HepG2 (cell line): ENCODE measurements around the gene UBA6. TPM values are rescaled to one million over a fixed set of nuclear protein-coding genes. Genes with fewer than 3 reads are reported as not detected.

Experiments
- ATAC-seq: fragments of 200-7000 bp; cut with Tn5 transposase; 3 replicates; pipeline ENCODE4 v1.9.1; 2020; ENCODE audit warnings: mild to moderate bottlenecking, moderate library complexity
- BruUV-seq: library from RNA; stranded (reverse); fragments of 400-500 nt; replicated peaks from 2 replicates; lab custom pipeline; 2021; lab: Mats Ljungman, UMichigan
- CTCF ChIA-PET: fragments of 300-600 bp; formaldehyde crosslinking; extraction: SDS; loops from one replicate; lab custom pipeline; 2021; ENCODE audit warnings: low total read pairs, inconsistent platforms, low intra/inter-chr PET ratio; lab: Yijun Ruan, JAX
- POLR2A ChIA-PET: fragments of 350-600 bp; sonication (Branson Sonifier 250); formaldehyde crosslinking; loops from one replicate; lab custom pipeline; 2020; ENCODE audit warnings: antibody characterized with exemption, inconsistent platforms; lab: Yijun Ruan, JAX
- DNase-seq: peaks from one replicate; pipeline ENCODE4 v3.0.0-alpha.2; 2015; ENCODE audit warnings: low spot score
- FAIRE-seq: peaks from 3 replicates; lab custom pipeline; 2011; peaks lifted over from hg19 to GRCh38; lab: Jason Lieb, UNC
- H2AFZ ChIP-seq: one replicate; pipeline ENCODE4 v1.6.1; 2011; ENCODE audit warnings: low read length, inconsistent platforms
- H3K27ac ChIP-seq: fragments of 300-600 bp; 3 replicates; pipeline ENCODE4 v1.8.0; 2011; ENCODE audit warnings: mixed run types, mild to moderate bottlenecking, mixed read lengths, low read length, inconsistent platforms; ENCODE audit not compliant: insufficient read depth; ENCODE audit errors: extremely low read length
- H3K27me3 ChIP-seq, 2 experiments: fragments of 200-600 bp in 1 of 2; 2 replicates in 1 of 2; 3 replicates in 1 of 2; pipeline versions ENCODE4 v1.6.0 to v1.8.0; 2011; ENCODE audit warnings: low read length in 2 of 2, mild to moderate bottlenecking in 2 of 2, moderate library complexity in 2 of 2, inconsistent platforms in 1 of 2; ENCODE audit not compliant: insufficient read depth in 2 of 2, control insufficient read depth in 1 of 2
- H3K36me3 ChIP-seq, 2 experiments: fragments of 200-600 bp in 1 of 2; replicated peaks in 1 of 2; 2 replicates in 1 of 2; 3 replicates in 1 of 2; pipeline versions ENCODE4 v1.5.1 to v1.8.0; 2011; ENCODE audit warnings: low read length in 2 of 2, inconsistent platforms in 1 of 2; ENCODE audit not compliant: insufficient read depth in 2 of 2, control insufficient read depth in 1 of 2
- H3K4me1 ChIP-seq: 2 replicates; pipeline ENCODE4 v1.5.1; 2012; ENCODE audit warnings: low read length, inconsistent platforms; ENCODE audit not compliant: insufficient read depth
- H3K4me2 ChIP-seq: 2 replicates; pipeline ENCODE4 v1.6.0; 2011; ENCODE audit warnings: low read depth, low read length, inconsistent platforms
- H3K4me3 ChIP-seq, 3 experiments: fragments of 200-600 bp in 1 of 3; sonication (generic), shearing (Covaris generic) in 1 of 3; replicated peaks in 1 of 3; 2 replicates each; pipeline ENCODE4 v1.5.1; 2011 to 2016; ENCODE audit warnings: low read length in 3 of 3, inconsistent platforms in 2 of 3, low read depth in 2 of 3, mild to moderate bottlenecking in 2 of 3, control low read depth in 1 of 3, mixed read lengths in 1 of 3; ENCODE audit not compliant: insufficient read depth in 1 of 3
- H3K79me2 ChIP-seq: one replicate; pipeline ENCODE4 v1.6.1; 2011; ENCODE audit warnings: low read length, inconsistent platforms; ENCODE audit not compliant: insufficient read depth
- H3K9ac ChIP-seq: 2 replicates; pipeline ENCODE4 v1.6.0; 2011; ENCODE audit warnings: mild to moderate bottlenecking, low read depth, low read length, inconsistent platforms; ENCODE audit not compliant: insufficient read depth
- H3K9me3 ChIP-seq: 2 replicates; pipeline ENCODE4 v1.5.1; 2012; ENCODE audit warnings: mild to moderate bottlenecking, low read length
- H4K20me1 ChIP-seq: 2 replicates; pipeline ENCODE4 v1.6.0; 2011; ENCODE audit warnings: inconsistent platforms, mild to moderate bottlenecking, low read length, moderate library complexity; ENCODE audit not compliant: insufficient read depth
- BORCS8-MEF2B ChIP-seq: sonication (generic); formaldehyde crosslinking; IDR thresholded peaks from 2 replicates; pipeline ENCODE4 v1.8.0; 2022; ENCODE audit warnings: mild to moderate bottlenecking, missing genetic modification reagents
- GATAD2A ChIP-seq: IDR thresholded peaks from 2 replicates; pipeline ENCODE4 v1.6.1; 2016
- HMG20B ChIP-seq: conservative IDR thresholded peaks from 2 replicates; pipeline ENCODE4 v1.6.1; 2016; ENCODE audit warnings: missing genetic modification reagents, missing compliant biosample characterization
- NFKB2 ChIP-seq: sonication (generic); formaldehyde crosslinking; IDR thresholded peaks from 2 replicates; pipeline ENCODE4 v1.4.0; 2020; ENCODE audit warnings: missing genetic modification reagents, borderline replicate concordance
- NPAS2 ChIP-seq: sonication (generic); formaldehyde crosslinking; IDR thresholded peaks from 2 replicates; pipeline ENCODE4 v1.8.0; 2022; ENCODE audit warnings: mild to moderate bottlenecking, missing genetic modification reagents, borderline replicate concordance
- PHF5A ChIP-seq: IDR thresholded peaks from one replicate; pipeline ENCODE4 v1.6.1; 2018; ENCODE audit warnings: low read depth, missing genetic modification reagents; ENCODE audit not compliant: unreplicated experiment
- POLR2AphosphoS5 ChIP-seq: IDR thresholded peaks from 2 replicates; pipeline ENCODE4 v1.6.1; 2012; ENCODE audit warnings: low read depth, low read length
- ZBTB10 ChIP-seq: sonication (generic); formaldehyde crosslinking; IDR thresholded peaks from 2 replicates; pipeline ENCODE4 v1.4.0; 2020; ENCODE audit warnings: missing genetic modification reagents, borderline replicate concordance
- ZBTB4 ChIP-seq: sonication (generic); formaldehyde crosslinking; IDR thresholded peaks from 2 replicates; pipeline ENCODE4 v1.4.0; 2020; ENCODE audit warnings: missing genetic modification reagents, mild to moderate bottlenecking, borderline replicate concordance
- ZNF207 ChIP-seq: fragments of 450-650 bp; IDR thresholded peaks from 2 replicates; pipeline ENCODE4 v1.6.1; 2016; ENCODE audit warnings: antibody characterized with exemption, borderline replicate concordance
- ZNF792 ChIP-seq: IDR thresholded peaks from 2 replicates; pipeline ENCODE4 v1.6.1; 2016
- WGBS: methylation state at CpG from one replicate; pipeline ENCODE4 v1.1.6; 2017; ENCODE audit warnings: low lambda C conversion rate; 5-methylcytosine and 5-hydroxymethylcytosine counted together
- in situ Hi-C: cut with HindIII; loops from 2 replicates; pipeline ENCODE4 v1.10.0; 2017; ENCODE audit warnings: low pct_unique_long_range_greater_than_20kb; ENCODE audit not compliant: extremely low pct_ligation_motif_present
- intact Hi-C: fragments of 100-400 bp; cut with micrococcal nuclease; formaldehyde crosslinking; loops from one replicate; pipeline ENCODE4 v1.10.0; 2022; ENCODE audit not compliant: unreplicated experiment
- polyA plus RNA-seq, 8 experiments: library from polyadenylated mRNA; depleted of rRNA in 3 of 8; stranded (reverse) in 7 of 8; unstranded in 1 of 8; fragments of >200 nt; fragmentation: Illumina TruSeq in 4 of 8; extraction: Trizol in 4 of 8; gene quantifications; 2 replicates each; pipeline versions ENCODE4 v1.2.1 to v1.2.3, GENCODE V29; 2011 to 2016; ENCODE audit warnings: low read depth in 4 of 8, missing spikeins in 1 of 8, mixed read lengths in 1 of 8; ENCODE audit not compliant: insufficient read depth in 1 of 8
- total RNA-seq, 5 experiments: library from RNA; depleted of rRNA; stranded (reverse); fragments of >200 nt; fragmentation: Illumina TruSeq; extraction: Trizol; gene quantifications; 2 replicates each; pipeline ENCODE4 v1.2.3, GENCODE V29; 2016; ENCODE audit warnings: low read depth in 1 of 5

UBA6 gene
- total and polyA plus RNA-seq, 2 of the 13 experiments (the other 11 are each of a cell fraction or from before 2014, with no cell fraction given) = 33.3 to 75.4 TPM

- H3K9ac ChIP-seq = no peak overlapping the region
- DNase-seq (no peak), FAIRE-seq (no peak), ATAC-seq (no peak)
- no peaks in the 10 kb centered on the region for H3K27me3 ChIP-seq
- no peaks in the 10 kb centered on the region for H3K79me2 ChIP-seq
- peaks cover 4 to 23% of the 10 kb centered on the region in 2 experiments; a peak in 3 of 5 replicates for H3K36me3 ChIP-seq
- H4K20me1 ChIP-seq = no peaks in the 10 kb centered on the region; the same call in 1 of the 2 replicates
- no peak overlapping the region for H3K4me3 ChIP-seq
- intact Hi-C loops = no loop called here
- H3K4me1 ChIP-seq = no peaks in the 10 kb centered on the region
- no peak for TF ChIP-seq ZNF792 (CRISPR knock-in tag)
- TF ChIP-seq HMG20B = no peak
- no peak for TF ChIP-seq GATAD2A
- TF ChIP-seq ZBTB4 (CRISPR knock-in tag) = no peak
- TF ChIP-seq POLR2AphosphoS5 = no peak
- TF ChIP-seq, all 625 proteins: peak for 0
- Histone ChIP-seq H2AFZ (no peak overlapping the region), H3K4me2 (no peak overlapping the region), H3K27ac (no peak overlapping the region), H3K9me3 (no peaks in the 10 kb centered on the region)
- in situ Hi-C loops = no loop called here
- no TSS peak for BruUV-seq
- POLR2A ChIA-PET = no interaction called here
- CTCF ChIA-PET = no interaction called here
Measured at GRCh38 chr4:67651536-67651935, 49.4 kb downstream of the UBA6 start.

GRCh38 chr4:67638136-67638535, 62.8 kb downstream of the UBA6 start:
- FAIRE-seq = no peak
- Histone ChIP-seq H3K4me2 (no peak overlapping the region), H3K36me3 (peaks cover 8 to 44% of the 10 kb centered on the region in 2 experiments), H3K9me3 (no peaks in the 10 kb centered on the region), H3K27me3 (no peaks in the 10 kb centered on the region), H2AFZ (no peak overlapping the region), H3K4me3 (no peak overlapping the region), H3K4me1 (no peaks in the 10 kb centered on the region), H4K20me1 (no peaks in the 10 kb centered on the region), H3K27ac (no peak overlapping the region), H3K79me2 (no peaks in the 10 kb centered on the region), H3K9ac (no peak overlapping the region)
- ChIA-PET CTCF (no interaction called here), POLR2A (no interaction called here)
- 96% methylated on average over 5 of the region's 5 CpGs for WGBS
- intact Hi-C loops (no loop called here), in situ Hi-C loops (no loop called here)
- no peak for ATAC-seq
- DNase-seq = no peak
- no TSS peak for BruUV-seq
- TF ChIP-seq ZNF207 (no peak), PHF5A (no peak), ZBTB10 (CRISPR knock-in tag) (no peak), NFKB2 (CRISPR knock-in tag) (no peak), NPAS2 (CRISPR knock-in tag) (no peak), BORCS8-MEF2B (no peak)
